GM18508 (cell line): ENCODE results near the gene CHN1.

Experiments used
- ATAC-seq: cut with Tn5 transposase; IDR thresholded peaks from one replicate; pipeline ENCODE4 v1.9.1; 2021; ENCODE audit warnings: moderate number of reproducible peaks; ENCODE audit not compliant: insufficient read depth, unreplicated experiment

CHN1 gene

GRCh38 chr2:174776223-174776622 lies 229.0 kb downstream of the CHN1 start:
- no peak for ATAC-seq

GRCh38 chr2:174775571-174775980 lies 229.6 kb downstream of the CHN1 start:
- ATAC-seq: no peak

GRCh38 chr2:174774886-174775285 lies 230.3 kb downstream of the CHN1 start:
- ATAC-seq: no peak

DNA sequence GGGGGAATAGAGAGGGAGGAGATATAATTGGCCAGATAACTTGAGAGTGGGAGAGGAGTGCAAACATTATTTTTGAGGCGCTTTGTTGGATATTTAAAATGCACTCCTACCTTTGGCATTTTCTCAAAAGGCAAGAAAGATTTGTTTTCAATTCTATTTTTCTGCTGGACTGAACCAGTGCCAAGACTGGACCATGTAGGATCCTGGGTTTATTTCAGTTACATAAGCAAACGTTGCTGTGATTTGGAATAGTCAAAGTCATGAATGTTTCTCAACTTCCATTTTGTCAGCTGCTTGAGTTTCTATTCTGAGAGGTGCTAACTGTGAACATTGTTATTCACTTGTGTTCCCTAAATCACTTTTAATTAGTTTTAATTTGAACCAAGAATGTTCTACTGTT lies 232.0 kb downstream of the CHN1 start:
- ATAC-seq: no peak

- no peak for ATAC-seq
These were observed 232.7 kb downstream of the CHN1 start for GRCh38 chr2:174772472-174772801.

GRCh38 chr2:174771631-174772471 lies 233.3 kb downstream of the CHN1 start:
- ATAC-seq: no peak

DNA sequence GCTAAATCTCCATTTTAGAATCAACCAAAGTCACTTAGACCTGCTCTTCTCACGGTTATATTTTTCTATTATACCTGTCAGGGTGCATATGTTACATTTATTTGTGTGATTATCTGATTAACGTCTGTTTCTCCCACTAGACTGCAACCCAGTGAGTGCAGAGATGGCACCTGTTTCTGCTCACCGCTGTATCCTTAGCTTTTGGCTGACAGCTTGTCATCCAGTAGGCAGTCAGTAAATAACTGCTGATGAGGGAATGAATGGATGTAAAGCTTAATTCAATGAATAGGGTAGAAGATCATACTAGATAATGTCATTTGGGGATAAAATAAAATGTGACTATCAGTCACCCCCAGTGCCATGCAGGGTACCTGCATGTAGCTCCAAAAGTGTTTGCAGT lies 234.0 kb downstream of the CHN1 start:
- ATAC-seq: no peak

DNA sequence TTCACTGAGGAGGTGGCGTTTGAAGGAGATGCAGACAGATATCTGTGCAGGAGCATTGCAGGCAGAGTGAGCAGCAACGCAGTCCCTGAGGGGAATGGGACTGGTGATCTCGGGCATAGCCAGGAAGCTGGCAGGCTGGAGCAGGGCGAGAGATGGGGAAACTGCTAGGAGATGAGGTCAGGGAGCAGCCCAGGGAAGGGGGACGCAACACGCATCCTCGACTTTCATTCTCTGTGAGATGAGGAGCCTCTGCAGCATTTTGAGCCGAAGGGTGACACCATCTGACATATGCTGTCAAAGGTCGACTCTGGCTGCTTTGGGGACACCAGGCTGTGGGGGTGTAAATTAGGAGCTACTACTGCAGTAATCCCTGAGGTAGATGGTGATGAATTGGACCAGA lies 236.6 kb downstream of the CHN1 start:
- ATAC-seq: no peak

- no peak for ATAC-seq
These were observed 238.9 kb downstream of the CHN1 start for GRCh38 chr2:174766271-174766670.

DNA sequence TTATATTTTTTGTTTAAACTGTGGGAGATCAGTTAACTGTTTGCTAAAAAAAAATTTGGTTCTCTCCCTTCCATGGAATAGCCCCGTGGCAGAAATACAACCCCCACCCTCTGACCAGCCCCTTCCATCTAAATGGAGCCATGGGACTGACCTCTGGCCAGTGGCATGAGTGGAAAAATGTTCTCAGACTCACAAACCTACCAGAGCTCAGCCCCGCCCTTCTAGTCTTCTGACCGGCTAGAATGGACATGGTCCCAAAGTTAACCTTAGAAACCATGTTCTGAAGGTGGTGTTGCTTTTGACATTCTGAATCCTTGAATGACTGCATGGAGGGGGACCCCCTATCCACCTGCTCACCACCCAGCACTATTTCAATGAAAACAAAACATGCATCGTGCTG lies 239.6 kb downstream of the CHN1 start:
- ATAC-seq: no peak

- ATAC-seq: no peak
These were observed 240.6 kb downstream of the CHN1 start, which contains the start of gene CHRNA1 for GRCh38 chr2:174764280-174765255. Gene CHRNA1 (minus strand): TSS chr2:174764472. CDS start chr2:174764394, 78 bp downstream.

- no peak for ATAC-seq
These were observed 241.4 kb downstream of the CHN1 start for GRCh38 chr2:174763780-174764179.

- no peak for ATAC-seq
These were observed 242.7 kb downstream of the CHN1 start for GRCh38 chr2:174762464-174762863.

- no peak for ATAC-seq
These were observed 243.3 kb downstream of the CHN1 start for GRCh38 chr2:174761837-174762236.

- no peak for ATAC-seq
These were observed 244.2 kb downstream of the CHN1 start for GRCh38 chr2:174760845-174761473.

- ATAC-seq: no peak
These were observed 245.7 kb downstream of the CHN1 start for GRCh38 chr2:174759381-174760065.

- no peak for ATAC-seq
These were observed 248.4 kb downstream of the CHN1 start for GRCh38 chr2:174756743-174757142.

- ATAC-seq: no peak
These were observed 252.0 kb downstream of the CHN1 start for GRCh38 chr2:174753038-174753633.

DNA sequence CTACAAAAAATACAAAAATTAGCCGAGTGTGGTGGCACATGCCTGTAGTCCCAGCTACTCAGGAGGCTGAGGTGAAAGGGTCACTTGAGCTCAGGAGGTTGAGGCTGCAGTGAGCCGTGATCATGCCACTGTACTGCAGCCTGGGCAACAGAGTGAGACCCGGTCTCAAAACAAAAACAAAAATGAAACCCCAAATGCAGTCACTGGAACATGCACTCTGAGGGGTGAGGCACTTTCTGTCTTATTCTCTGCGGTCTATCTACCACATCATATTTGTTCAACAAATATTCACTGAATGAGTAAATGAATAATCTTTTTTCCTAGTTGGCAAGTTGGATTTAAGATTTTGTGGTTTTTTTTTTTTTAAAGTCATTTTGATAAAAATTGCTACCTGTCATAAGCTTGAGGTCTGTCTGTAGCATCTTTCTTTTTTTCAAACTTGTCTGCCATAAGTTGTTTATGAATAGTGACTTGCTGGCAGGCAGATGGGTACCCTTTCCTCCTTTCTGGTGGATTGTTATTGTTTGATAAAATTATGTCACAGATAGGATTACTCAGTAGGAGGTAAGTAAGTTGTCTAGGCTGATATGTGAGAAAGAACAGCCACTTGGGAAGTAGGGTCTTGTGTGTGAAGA lies 252.7 kb downstream of the CHN1 start:
- ATAC-seq: peak; percentile 89
